OCI-LY7 (cell line): ENCODE results near the gene NAT9.

Source experiments
- EZH2phosphoT487 ChIP-seq: fragments of 200-600 bp; sonication (generic); IDR thresholded peaks from 2 replicates; pipeline ENCODE4 v1.6.1; 2018; ENCODE audit warnings: low read depth, borderline replicate concordance, mild to moderate bottlenecking, mixed run types, antibody characterized with exemption, low read length, moderate library complexity, mixed read lengths
- TF ChIP-seq, protein P1 (sequence below): fragments of 200-600 bp; sonication (generic); conservative IDR thresholded peaks from 2 replicates; pipeline ENCODE4 v1.5.1; 2014; ENCODE audit warnings: mild to moderate bottlenecking, antibody characterized with exemption, low read length, moderate library complexity, mixed read lengths

DNA sequence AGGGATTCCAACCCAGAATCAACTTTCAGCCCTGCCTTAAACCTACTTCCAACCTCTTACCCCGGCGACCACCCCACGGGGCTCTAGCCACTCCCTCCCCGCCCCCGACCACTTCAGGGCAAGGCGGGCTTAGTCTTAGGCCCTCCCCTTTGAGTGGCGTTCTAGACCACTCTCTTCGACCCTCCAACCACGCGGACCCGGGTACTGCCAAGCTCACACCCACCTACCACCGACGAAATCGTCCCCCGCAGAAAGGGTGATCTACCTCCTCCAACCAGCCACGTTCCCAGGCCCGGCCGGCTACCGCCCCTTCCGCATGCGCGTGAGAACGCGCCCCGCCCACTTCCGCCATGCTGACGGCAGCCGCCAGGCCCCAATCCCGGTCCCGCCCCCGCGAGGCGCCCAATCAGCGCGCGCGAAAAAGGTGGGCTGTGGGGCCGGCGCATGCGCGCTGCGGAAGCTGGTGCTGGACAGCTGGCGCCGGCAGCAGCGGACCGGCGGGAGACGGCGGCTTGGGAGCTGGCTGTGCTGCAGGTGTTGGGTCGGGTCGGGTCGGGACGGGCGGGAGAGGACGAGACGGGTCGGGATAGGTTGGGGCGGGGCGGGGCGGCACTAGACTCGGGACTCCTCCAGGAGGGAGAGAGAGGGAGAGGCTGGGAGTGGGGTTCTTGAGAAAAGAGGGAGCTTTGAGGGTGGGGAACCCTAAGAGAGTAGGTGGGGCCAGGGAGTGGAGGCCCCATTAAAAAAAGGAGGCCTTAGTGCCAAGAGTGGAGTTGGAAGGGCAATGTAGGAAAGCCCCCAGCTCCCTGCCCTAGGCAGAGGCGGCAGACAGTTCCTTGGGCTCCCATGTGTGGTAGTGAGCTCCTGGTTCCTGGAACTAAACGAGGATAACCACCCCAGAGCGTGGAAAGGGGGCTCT, at the start of gene NAT9:
- TF ChIP-seq, protein P1, sequence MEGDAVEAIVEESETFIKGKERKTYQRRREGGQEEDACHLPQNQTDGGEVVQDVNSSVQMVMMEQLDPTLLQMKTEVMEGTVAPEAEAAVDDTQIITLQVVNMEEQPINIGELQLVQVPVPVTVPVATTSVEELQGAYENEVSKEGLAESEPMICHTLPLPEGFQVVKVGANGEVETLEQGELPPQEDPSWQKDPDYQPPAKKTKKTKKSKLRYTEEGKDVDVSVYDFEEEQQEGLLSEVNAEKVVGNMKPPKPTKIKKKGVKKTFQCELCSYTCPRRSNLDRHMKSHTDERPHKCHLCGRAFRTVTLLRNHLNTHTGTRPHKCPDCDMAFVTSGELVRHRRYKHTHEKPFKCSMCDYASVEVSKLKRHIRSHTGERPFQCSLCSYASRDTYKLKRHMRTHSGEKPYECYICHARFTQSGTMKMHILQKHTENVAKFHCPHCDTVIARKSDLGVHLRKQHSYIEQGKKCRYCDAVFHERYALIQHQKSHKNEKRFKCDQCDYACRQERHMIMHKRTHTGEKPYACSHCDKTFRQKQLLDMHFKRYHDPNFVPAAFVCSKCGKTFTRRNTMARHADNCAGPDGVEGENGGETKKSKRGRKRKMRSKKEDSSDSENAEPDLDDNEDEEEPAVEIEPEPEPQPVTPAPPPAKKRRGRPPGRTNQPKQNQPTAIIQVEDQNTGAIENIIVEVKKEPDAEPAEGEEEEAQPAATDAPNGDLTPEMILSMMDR, result no peak
- no peak for TF ChIP-seq EZH2phosphoT487
